K562 (cell line): ENCODE measurements around the gene BNIP3. TPM values are rescaled to one million over a fixed set of nuclear protein-coding genes. Genes with fewer than 3 reads are reported as not detected.
A peak's percentile ranks its signal among the peaks of the same experiment; 100 is the strongest.

ENCODE experiments used
- CREB3L1 ChIP-seq: fragments of 450-650 bp; IDR thresholded peaks from 2 replicates; pipeline ENCODE4 v1.6.1; 2014; ENCODE audit warnings: low read depth, mild to moderate bottlenecking, moderate library complexity, borderline replicate concordance
- EGR1 ChIP-seq: fragments of 450-650 bp; conservative IDR thresholded peaks from 2 replicates; pipeline ENCODE4 v1.6.1; 2017; ENCODE audit warnings: mild to moderate bottlenecking
- ETV1 ChIP-seq: fragments of 450-650 bp; conservative IDR thresholded peaks from 2 replicates; pipeline ENCODE4 v1.6.1; 2016; ENCODE audit warnings: missing genetic modification characterization, control low read depth, low read depth, missing compliant biosample characterization
- ILF3 ChIP-seq: fragments of 450-650 bp; IDR thresholded peaks from 2 replicates; pipeline ENCODE4 v1.6.1; 2018; ENCODE audit warnings: antibody characterized with exemption, mild to moderate bottlenecking, moderate library complexity, borderline replicate concordance
- KLF16 ChIP-seq: IDR thresholded peaks from 2 replicates; pipeline ENCODE4 v1.6.1; 2016; ENCODE audit warnings: antibody characterized with exemption
- RBM22 ChIP-seq: fragments of 200-400 bp; formaldehyde crosslinking; IDR thresholded peaks from 2 replicates; pipeline ENCODE4 v1.6.1; 2018; ENCODE audit warnings: low read length, low read depth; ENCODE audit not compliant: poor library complexity, severe bottlenecking
- SPI1 ChIP-seq: IDR thresholded peaks from 2 replicates; pipeline ENCODE4 v1.6.1; 2011; ENCODE audit warnings: low read depth, low read length, control low read depth, borderline replicate concordance
- ZNF668 ChIP-seq: fragments of 250-450 bp; sonication (Bioruptor Pico); IDR thresholded peaks from 2 replicates; pipeline ENCODE4 v1.8.0; 2022; ENCODE audit warnings: mild to moderate bottlenecking, inconsistent platforms
- polyA plus RNA-seq, 8 experiments: library from polyadenylated mRNA; depleted of rRNA in 4 of 8; stranded (reverse) in 5 of 8; unstranded in 3 of 8; fragments of >200 nt; fragmentation: Nextera tagmentation in 2 of 8; fragmentation: Illumina TruSeq in 1 of 8; extraction: Ambion mirVana in 2 of 8; extraction: Trizol in 1 of 8; gene quantifications; 2 replicates each; pipeline versions ENCODE4 v1.2.1 to v1.2.3, GENCODE V29; 2011 to 2014; ENCODE audit warnings: inconsistent platforms in 1 of 8, missing spikeins in 1 of 8
- total RNA-seq, 7 experiments: library from RNA; depleted of rRNA in 6 of 7; stranded (reverse); fragments of >200 nt in 6 of 7; fragmentation: Illumina TruSeq in 2 of 7; extraction: Trizol in 2 of 7; gene quantifications; 2 replicates each; pipeline versions ENCODE4 v1.2.1 to v1.2.3, GENCODE V29; 2011 to 2021; ENCODE audit warnings: low replicate concordance in 1 of 7
- TF ChIP-seq, protein P1 (sequence below): fragments of 200-800 bp; sonication (Bioruptor generic); IDR thresholded peaks from 2 replicates; pipeline ENCODE4 v1.6.1; 2017; ENCODE audit warnings: missing genetic modification characterization, missing compliant biosample characterization

BNIP3 gene
- total and polyA plus RNA-seq, 9 of the 15 experiments (the other 6 are each of a cell fraction or from before 2014, with no cell fraction given): 9.2 to 119 (median 42.2) TPM

DNA sequence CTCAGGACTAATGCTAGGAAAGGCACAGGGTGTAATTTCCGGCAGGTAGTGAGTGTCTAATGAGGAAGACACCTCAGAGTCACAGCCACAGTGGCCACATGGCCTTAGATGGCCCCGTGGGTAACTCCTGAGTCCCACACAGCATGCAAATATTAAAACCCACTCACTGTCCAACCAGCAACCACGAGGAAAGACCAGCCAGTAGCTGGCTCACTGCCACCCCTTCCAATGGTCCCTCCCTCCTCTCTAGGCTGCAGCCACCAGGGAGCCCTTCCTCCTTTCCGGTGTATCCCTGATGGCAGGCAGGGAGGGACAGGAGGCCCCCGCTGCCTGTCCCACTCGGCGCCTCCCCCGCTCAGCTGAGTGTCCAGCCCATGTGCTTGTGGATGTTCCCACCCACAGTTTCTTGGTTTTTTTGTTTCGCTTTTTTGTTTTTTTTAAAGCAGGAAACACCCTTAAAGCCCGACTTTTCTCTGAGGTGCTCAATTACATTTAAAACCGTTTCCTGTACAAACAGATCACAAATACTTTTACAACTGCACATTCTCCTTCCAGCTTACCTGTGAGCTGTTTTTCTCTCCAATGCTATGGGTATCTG, 9.2 kb downstream of the BNIP3 start (continued):
- no peak for TF ChIP-seq RBM22
- no peak for TF ChIP-seq SPI1
- TF ChIP-seq CREB3L1: no peak
- peak; percentile 46 for TF ChIP-seq EGR1
- TF ChIP-seq ILF3: no peak
- TF ChIP-seq KLF16: no peak
- TF ChIP-seq ETV1 (tag): peak; percentile 43; the same call in 1 of the 2 replicates
- TF ChIP-seq ZNF668 (CRISPR knock-in tag): no peak
- TF ChIP-seq, protein P1, sequence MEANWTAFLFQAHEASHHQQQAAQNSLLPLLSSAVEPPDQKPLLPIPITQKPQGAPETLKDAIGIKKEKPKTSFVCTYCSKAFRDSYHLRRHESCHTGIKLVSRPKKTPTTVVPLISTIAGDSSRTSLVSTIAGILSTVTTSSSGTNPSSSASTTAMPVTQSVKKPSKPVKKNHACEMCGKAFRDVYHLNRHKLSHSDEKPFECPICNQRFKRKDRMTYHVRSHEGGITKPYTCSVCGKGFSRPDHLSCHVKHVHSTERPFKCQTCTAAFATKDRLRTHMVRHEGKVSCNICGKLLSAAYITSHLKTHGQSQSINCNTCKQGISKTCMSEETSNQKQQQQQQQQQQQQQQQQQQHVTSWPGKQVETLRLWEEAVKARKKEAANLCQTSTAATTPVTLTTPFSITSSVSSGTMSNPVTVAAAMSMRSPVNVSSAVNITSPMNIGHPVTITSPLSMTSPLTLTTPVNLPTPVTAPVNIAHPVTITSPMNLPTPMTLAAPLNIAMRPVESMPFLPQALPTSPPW (CRISPR knock-in tag): peak; percentile 67
